WTC11 (cell line): Measurements from ENCODE around the gene KDM2B. TPM values are rescaled to one million over a fixed set of nuclear protein-coding genes. Genes with fewer than 3 reads are reported as not detected.
A peak's percentile ranks its signal among the peaks of the same experiment; 100 is the strongest.

Experiments
- ATAC-seq: fragments of 200-7000 bp; cut with Tn5 transposase; 2 replicates; pipeline ENCODE4 v1.10.0; 2021; ENCODE audit warnings: mild to moderate bottlenecking, moderate library complexity
- CTCF ChIA-PET: fragments of 300-600 bp; sonication (Branson Sonifier 250); formaldehyde crosslinking; loops from one replicate; lab custom pipeline; 2021; ENCODE audit warnings: antibody characterized with exemption; lab: Charles Lee
- POLR2A ChIA-PET: fragments of 350-600 bp; sonication (Branson Sonifier 250); formaldehyde crosslinking; loops from one replicate; lab custom pipeline; 2021; ENCODE audit warnings: antibody characterized with exemption; lab: Charles Lee
- DNase-seq: peaks from one replicate; pipeline ENCODE4 v3.0.0; 2021; ENCODE audit warnings: low spot score
- H3K27ac Mint-ChIP-seq: 2 replicates; pipeline ENCODE4 v1.8.0; 2021; ENCODE audit warnings: mixed read lengths
- H3K27me3 Mint-ChIP-seq: 2 replicates; pipeline ENCODE4 v1.8.0; 2021; ENCODE audit warnings: low read depth, mild to moderate bottlenecking, moderate library complexity, mixed read lengths
- H3K36me3 Mint-ChIP-seq: 2 replicates; pipeline ENCODE4 v1.8.0; 2021; ENCODE audit warnings: mixed read lengths
- H3K4me1 Mint-ChIP-seq: 2 replicates; pipeline ENCODE4 v1.8.0; 2022; ENCODE audit warnings: mixed read lengths
- H3K4me3 Mint-ChIP-seq: 2 replicates; pipeline ENCODE4 v1.8.0; 2021; ENCODE audit warnings: mild to moderate bottlenecking, moderate library complexity, mixed read lengths
- H3K9me3 Mint-ChIP-seq: 2 replicates; pipeline ENCODE4 v1.8.0; 2021; ENCODE audit warnings: mixed read lengths
- CDX4 ChIP-seq: fragments of 250-450 bp; sonication (Bioruptor Pico); IDR thresholded peaks from 2 replicates; pipeline ENCODE4 v1.9.0; 2021; ENCODE audit warnings: moderate library complexity, mild to moderate bottlenecking, inconsistent platforms, borderline replicate concordance
- E2F5 ChIP-seq: sonication (generic); formaldehyde crosslinking; IDR thresholded peaks from 2 replicates; pipeline ENCODE4 v1.8.1; 2022; ENCODE audit warnings: mild to moderate bottlenecking, moderate library complexity, missing genetic modification reagents
- ELF4 ChIP-seq: sonication (generic); formaldehyde crosslinking; IDR thresholded peaks from 2 replicates; pipeline ENCODE4 v1.8.1; 2022; ENCODE audit warnings: low read depth, mild to moderate bottlenecking, moderate library complexity, missing genetic modification reagents
- ERG ChIP-seq: fragments of 250-450 bp; sonication (Bioruptor Pico); IDR thresholded peaks from 2 replicates; pipeline ENCODE4 v1.8.0; 2021; ENCODE audit warnings: mild to moderate bottlenecking
- ESRRA ChIP-seq: sonication (generic); formaldehyde crosslinking; IDR thresholded peaks from 2 replicates; pipeline ENCODE4 v1.8.1; 2022; ENCODE audit warnings: mild to moderate bottlenecking, missing genetic modification reagents, borderline replicate concordance
- FOXK1 ChIP-seq: sonication (generic); formaldehyde crosslinking; IDR thresholded peaks from 2 replicates; pipeline ENCODE4 v1.8.0; 2022; ENCODE audit warnings: mild to moderate bottlenecking, moderate library complexity, missing genetic modification reagents
- FOXP1 ChIP-seq: sonication (generic); formaldehyde crosslinking; IDR thresholded peaks from 2 replicates; pipeline ENCODE4 v1.8.0; 2022; ENCODE audit warnings: missing genetic modification reagents, mild to moderate bottlenecking, moderate library complexity, borderline replicate concordance
- JAZF1 ChIP-seq: fragments of 250-450 bp; sonication (Bioruptor Pico); IDR thresholded peaks from 2 replicates; pipeline ENCODE4 v1.9.0; 2021; ENCODE audit warnings: moderate library complexity, mild to moderate bottlenecking, inconsistent platforms
- MAX ChIP-seq: sonication (generic); formaldehyde crosslinking; IDR thresholded peaks from 2 replicates; pipeline ENCODE4 v1.8.0; 2022; ENCODE audit warnings: mild to moderate bottlenecking, missing genetic modification reagents
- NFYB ChIP-seq: sonication (generic); formaldehyde crosslinking; conservative IDR thresholded peaks from 2 replicates; pipeline ENCODE4 v1.8.0; 2022; ENCODE audit warnings: low read depth, missing genetic modification reagents
- ZNF512 ChIP-seq: sonication (generic); formaldehyde crosslinking; IDR thresholded peaks from 2 replicates; pipeline ENCODE4 v1.8.1; 2022; ENCODE audit warnings: missing genetic modification reagents, borderline replicate concordance
- total RNA-seq: library from RNA; stranded (reverse); gene quantifications from 3 replicates; pipeline ENCODE4 v1.2.3, GENCODE V29; 2021
- TF ChIP-seq, protein P1 (sequence below): sonication (generic); formaldehyde crosslinking; IDR thresholded peaks from 2 replicates; pipeline ENCODE4 v1.8.0; 2022; ENCODE audit warnings: missing genetic modification reagents
- TF ChIP-seq, protein P2 (sequence below): sonication (generic); formaldehyde crosslinking; IDR thresholded peaks from 2 replicates; pipeline ENCODE4 v1.8.1; 2023; ENCODE audit warnings: mild to moderate bottlenecking, missing genetic modification reagents

The KDM2B gene
- total RNA-seq, 1 experiment from 2014 or later: 147 TPM

DNA sequence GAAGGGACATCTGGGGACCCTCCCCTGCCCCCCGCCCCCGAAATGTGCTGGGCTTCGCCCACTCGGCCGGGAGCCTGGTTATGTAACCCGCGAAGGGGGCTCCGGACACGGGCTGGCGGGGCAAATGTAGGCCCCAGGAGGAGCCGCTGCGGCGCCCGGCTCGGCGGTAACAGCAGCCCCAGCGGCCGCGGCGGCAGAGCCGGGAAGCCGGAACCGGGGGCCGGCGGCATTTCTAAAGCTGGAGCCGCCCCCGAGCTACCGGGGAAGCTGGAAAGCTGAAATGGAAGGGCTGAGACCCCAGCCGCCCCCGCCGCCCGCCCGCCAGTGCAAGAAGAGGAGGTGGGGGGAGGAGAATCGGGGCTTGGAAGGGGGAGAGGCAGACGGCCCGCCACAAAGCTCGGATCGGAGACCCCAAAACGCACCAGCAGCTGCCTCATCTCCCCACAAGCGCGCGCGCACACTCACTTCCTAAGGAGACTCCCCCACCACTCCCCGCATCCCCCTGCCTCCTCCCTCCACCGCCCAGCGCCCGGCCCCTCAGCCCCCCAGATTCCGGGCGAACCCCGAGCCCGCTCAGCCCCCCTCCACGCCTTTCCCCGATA lies 1.5 kb downstream of the KDM2B start:
- H3K27me3 Mint-ChIP-seq: no peaks in the 10 kb centered on the region
- ChIA-PET POLR2A (interaction anchor here (0.5 to 6.9 kb wide), 11 partner anchors 27 to 1378 kb away, joined by 3 to 73 read pairs (median 6); partner anchors contain the start of genes ORAI1 and RPLP0), CTCF (interaction anchor here (0.7 to 6.0 kb wide), 8 partner anchors 13 to 100 kb away, joined by 3 to 61 read pairs (median 6); partner anchors contain the start of gene ORAI1)
- TF ChIP-seq ESRRA (CRISPR knock-in tag) (no peak), FOXK1 (CRISPR knock-in tag) (no peak), ELF4 (no peak), NFYB (CRISPR knock-in tag) (no peak), ZNF512 (CRISPR knock-in tag) (no peak), FOXP1 (no peak), CDX4 (CRISPR knock-in tag) (no peak), E2F5 (CRISPR knock-in tag) (no peak), MAX (no peak), ERG (CRISPR knock-in tag) (no peak), JAZF1 (CRISPR knock-in tag) (no peak)
- TF ChIP-seq, protein P1, sequence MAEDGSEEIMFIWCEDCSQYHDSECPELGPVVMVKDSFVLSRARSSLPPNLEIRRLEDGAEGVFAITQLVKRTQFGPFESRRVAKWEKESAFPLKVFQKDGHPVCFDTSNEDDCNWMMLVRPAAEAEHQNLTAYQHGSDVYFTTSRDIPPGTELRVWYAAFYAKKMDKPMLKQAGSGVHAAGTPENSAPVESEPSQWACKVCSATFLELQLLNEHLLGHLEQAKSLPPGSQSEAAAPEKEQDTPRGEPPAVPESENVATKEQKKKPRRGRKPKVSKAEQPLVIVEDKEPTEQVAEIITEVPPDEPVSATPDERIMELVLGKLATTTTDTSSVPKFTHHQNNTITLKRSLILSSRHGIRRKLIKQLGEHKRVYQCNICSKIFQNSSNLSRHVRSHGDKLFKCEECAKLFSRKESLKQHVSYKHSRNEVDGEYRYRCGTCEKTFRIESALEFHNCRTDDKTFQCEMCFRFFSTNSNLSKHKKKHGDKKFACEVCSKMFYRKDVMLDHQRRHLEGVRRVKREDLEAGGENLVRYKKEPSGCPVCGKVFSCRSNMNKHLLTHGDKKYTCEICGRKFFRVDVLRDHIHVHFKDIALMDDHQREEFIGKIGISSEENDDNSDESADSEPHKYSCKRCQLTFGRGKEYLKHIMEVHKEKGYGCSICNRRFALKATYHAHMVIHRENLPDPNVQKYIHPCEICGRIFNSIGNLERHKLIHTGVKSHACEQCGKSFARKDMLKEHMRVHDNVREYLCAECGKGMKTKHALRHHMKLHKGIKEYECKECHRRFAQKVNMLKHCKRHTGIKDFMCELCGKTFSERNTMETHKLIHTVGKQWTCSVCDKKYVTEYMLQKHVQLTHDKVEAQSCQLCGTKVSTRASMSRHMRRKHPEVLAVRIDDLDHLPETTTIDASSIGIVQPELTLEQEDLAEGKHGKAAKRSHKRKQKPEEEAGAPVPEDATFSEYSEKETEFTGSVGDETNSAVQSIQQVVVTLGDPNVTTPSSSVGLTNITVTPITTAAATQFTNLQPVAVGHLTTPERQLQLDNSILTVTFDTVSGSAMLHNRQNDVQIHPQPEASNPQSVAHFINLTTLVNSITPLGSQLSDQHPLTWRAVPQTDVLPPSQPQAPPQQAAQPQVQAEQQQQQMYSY: no peak
- TF ChIP-seq, protein P2, sequence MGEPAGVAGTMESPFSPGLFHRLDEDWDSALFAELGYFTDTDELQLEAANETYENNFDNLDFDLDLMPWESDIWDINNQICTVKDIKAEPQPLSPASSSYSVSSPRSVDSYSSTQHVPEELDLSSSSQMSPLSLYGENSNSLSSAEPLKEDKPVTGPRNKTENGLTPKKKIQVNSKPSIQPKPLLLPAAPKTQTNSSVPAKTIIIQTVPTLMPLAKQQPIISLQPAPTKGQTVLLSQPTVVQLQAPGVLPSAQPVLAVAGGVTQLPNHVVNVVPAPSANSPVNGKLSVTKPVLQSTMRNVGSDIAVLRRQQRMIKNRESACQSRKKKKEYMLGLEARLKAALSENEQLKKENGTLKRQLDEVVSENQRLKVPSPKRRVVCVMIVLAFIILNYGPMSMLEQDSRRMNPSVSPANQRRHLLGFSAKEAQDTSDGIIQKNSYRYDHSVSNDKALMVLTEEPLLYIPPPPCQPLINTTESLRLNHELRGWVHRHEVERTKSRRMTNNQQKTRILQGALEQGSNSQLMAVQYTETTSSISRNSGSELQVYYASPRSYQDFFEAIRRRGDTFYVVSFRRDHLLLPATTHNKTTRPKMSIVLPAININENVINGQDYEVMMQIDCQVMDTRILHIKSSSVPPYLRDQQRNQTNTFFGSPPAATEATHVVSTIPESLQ (CRISPR knock-in tag): no peak
- ATAC-seq: no peak
- peak; percentile 45 for DNase-seq
- no peaks in the 10 kb centered on the region for H3K9me3 Mint-ChIP-seq
- peak overlapping the region; percentile 99 for H3K4me3 Mint-ChIP-seq
- peaks cover 20% of the 10 kb centered on the region for H3K36me3 Mint-ChIP-seq
- H3K4me1 Mint-ChIP-seq: peaks cover 50% of the 10 kb centered on the region
- H3K27ac Mint-ChIP-seq: peak overlapping the region; percentile 100
